Esophagus squamous epithelium (tissue), 4 donors: ENCODE results near the gene CGB2.

Experiments
- CTCF ChIP-seq, 6 experiments: fragments of 450-650 bp in 4 of 6; fragments of 200-600 bp in 2 of 6; sonication (generic) in 2 of 6; IDR thresholded peaks; one replicate each; pipeline ENCODE4 v1.5.1; 2016 to 2019; ENCODE audit warnings: antibody characterized with exemption in 6 of 6, mild to moderate bottlenecking in 4 of 6, moderate library complexity in 4 of 6
- POLR2A ChIP-seq, 4 donors: fragments of 450-650 bp; IDR thresholded peaks; one replicate each; pipeline ENCODE4 v1.6.1; 2017; ENCODE audit warnings: antibody characterized with exemption in 4 of 4, mild to moderate bottlenecking in 4 of 4, moderate library complexity in 3 of 4

GRCh38 chr19:49017041-49017665 is 14.5 kb upstream of the CGB2 start, which contains the start of gene LHB:
- TF ChIP-seq CTCF (IDR thresholded peaks at IDR 0.05) (no peak), POLR2A (IDR thresholded peaks at IDR 0.05) (no peak)
